Stimulated activated naive CD8-positive, alpha-beta T cell treated with anti-CD3 and anti-CD28 coated beads, Interleukin-15, Interleukin-2, amounts not matched to agents 100 ng/mL and 50 ng/mL, for 24 hours (primary cell): ENCODE data around the gene FAM219A.

Source experiments
- H3K27ac Mint-ChIP-seq: one replicate; pipeline ENCODE4 v1.8.0; 2021; ENCODE audit warnings: mild to moderate bottlenecking, mixed read lengths
- H3K27me3 Mint-ChIP-seq: one replicate; pipeline ENCODE4 v1.8.0; 2021; ENCODE audit warnings: mixed read lengths
- H3K36me3 Mint-ChIP-seq: one replicate; pipeline ENCODE4 v1.8.0; 2021; ENCODE audit warnings: low read depth, mixed read lengths
- H3K4me1 Mint-ChIP-seq: one replicate; pipeline ENCODE4 v1.8.0; 2021; ENCODE audit warnings: low read depth, mixed read lengths
- H3K4me3 Mint-ChIP-seq: one replicate; pipeline ENCODE4 v1.8.0; 2021; ENCODE audit warnings: mild to moderate bottlenecking, mixed read lengths
- H3K9me3 Mint-ChIP-seq: one replicate; pipeline ENCODE4 v1.8.0; 2021; ENCODE audit warnings: mixed read lengths

The FAM219A gene

DNA sequence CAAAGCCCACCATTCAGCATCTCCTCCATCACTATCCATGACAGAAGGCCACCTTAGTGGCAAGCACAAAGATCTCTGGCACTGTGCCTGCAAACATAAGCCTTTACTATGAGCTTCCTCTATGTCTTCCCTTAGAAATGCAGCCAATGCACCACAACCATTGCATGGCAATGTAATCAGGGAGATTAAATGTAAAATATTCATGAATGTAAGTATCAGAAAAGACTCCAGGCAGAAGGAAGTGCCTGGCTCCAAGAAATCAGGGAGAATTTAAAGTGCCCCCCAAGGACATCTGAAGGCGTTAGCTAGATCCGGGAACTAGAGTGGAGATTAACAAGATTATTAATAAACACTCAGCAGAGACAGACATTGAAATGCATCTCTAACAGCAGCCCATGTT, 49.2 kb downstream of the FAM219A start:
- H3K27me3 Mint-ChIP-seq, result no peaks in the 10 kb centered on the region
- no peak overlapping the region for H3K27ac Mint-ChIP-seq
- H3K9me3 Mint-ChIP-seq, result no peaks in the 10 kb centered on the region
- H3K4me3 Mint-ChIP-seq, result no peak overlapping the region
- no peaks in the 10 kb centered on the region for H3K4me1 Mint-ChIP-seq
- no peaks in the 10 kb centered on the region for H3K36me3 Mint-ChIP-seq

DNA sequence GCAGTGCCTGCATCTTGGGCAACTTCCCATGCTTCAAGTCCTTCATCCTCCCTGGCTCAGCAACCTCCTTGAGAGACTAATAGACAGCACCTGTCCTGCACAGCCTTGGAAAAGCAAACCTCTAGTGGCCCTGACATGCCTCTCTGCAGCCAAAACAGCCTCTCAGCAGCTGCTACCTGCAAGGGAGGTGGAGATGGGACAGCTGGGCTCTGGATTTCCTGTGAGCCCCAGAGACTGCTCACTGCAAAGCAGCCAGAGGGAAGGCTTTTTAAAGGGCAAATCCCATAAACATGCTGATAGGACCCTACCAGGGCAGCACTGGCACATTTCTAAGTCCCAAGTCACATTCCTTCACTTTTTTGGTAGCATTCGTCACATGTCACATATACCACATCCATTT, 50.2 kb downstream of the FAM219A start:
- Mint-ChIP-seq H3K27ac (no peak overlapping the region), H3K36me3 (no peaks in the 10 kb centered on the region), H3K27me3 (no peaks in the 10 kb centered on the region), H3K9me3 (no peaks in the 10 kb centered on the region), H3K4me3 (no peak overlapping the region), H3K4me1 (no peaks in the 10 kb centered on the region)

- H3K4me1 Mint-ChIP-seq, result no peaks in the 10 kb centered on the region
- no peaks in the 10 kb centered on the region for H3K9me3 Mint-ChIP-seq
- peaks cover 7% of the 10 kb centered on the region for H3K36me3 Mint-ChIP-seq
- H3K4me3 Mint-ChIP-seq, result no peak overlapping the region
- no peak overlapping the region for H3K27ac Mint-ChIP-seq
- H3K27me3 Mint-ChIP-seq, result no peaks in the 10 kb centered on the region
Observed at GRCh38 chr9:34406219-34406618, 52.2 kb downstream of the FAM219A start.

DNA sequence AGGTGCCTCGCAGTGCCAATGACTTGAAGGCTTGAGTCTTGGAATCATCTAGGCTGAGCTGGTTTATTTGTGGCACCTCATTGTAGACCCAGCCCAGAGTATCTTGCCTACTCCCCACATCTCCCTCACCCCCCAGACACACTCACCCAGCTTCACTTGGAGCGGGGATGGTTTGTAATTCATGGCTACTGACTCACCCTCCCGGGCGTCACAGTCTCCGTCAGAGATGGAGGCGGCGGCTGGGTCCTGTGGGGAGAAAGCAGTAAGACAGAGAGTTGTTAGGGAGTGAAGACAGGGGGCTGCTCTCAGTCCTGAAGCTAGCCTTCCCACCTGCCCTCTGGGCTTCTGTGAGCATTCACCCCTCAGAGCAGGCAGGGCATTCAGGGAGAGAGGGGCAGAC, 52.7 kb downstream of the FAM219A start:
- Mint-ChIP-seq H3K4me1 (no peaks in the 10 kb centered on the region), H3K27ac (no peak overlapping the region), H3K27me3 (no peaks in the 10 kb centered on the region), H3K4me3 (no peak overlapping the region), H3K9me3 (no peaks in the 10 kb centered on the region), H3K36me3 (peaks cover 8% of the 10 kb centered on the region)

DNA sequence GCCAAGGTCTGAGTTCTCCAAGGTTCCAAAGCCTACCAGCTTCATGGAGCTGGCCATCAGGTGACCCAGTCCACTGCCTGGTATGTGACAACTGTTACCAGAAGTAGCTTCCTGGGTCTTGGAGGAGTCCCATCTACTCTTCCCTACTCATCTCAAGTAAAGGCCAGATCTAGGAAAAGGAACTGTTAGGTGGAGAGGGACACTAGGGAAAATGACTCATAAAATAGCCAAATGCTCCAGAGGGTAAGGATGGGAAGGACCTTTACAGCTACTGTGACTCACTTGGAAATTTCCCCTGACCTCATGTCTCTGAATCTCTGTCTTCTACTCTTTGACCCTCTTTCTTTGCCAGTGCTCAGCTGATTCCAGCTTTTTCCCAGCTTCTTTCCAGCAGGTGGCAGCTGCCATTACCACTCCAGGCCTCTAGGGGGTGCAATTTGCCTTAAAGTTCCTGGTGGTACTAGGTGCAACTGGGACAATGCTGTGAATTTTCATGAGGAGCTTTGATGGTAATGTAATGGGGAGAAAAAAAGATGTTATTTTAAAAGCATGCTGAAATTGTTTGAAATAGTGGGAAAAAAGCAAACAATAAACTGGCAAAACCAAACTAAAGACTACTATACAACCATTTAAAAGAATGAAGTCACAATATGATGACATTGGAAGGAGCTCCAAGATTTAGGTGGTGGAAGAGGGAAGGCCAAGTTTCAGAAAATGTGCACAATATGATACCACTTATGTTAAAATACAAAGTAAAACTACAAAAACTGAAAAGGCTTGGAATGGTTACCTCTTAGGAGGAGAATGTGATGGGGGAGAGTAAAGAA, 54.6 kb downstream of the FAM219A start:
- Mint-ChIP-seq H3K36me3 (peaks cover 8% of the 10 kb centered on the region), H3K4me1 (no peaks in the 10 kb centered on the region), H3K27me3 (no peaks in the 10 kb centered on the region), H3K27ac (no peak overlapping the region), H3K4me3 (no peak overlapping the region), H3K9me3 (no peaks in the 10 kb centered on the region)

- no peaks in the 10 kb centered on the region for H3K9me3 Mint-ChIP-seq
- no peak overlapping the region for H3K4me3 Mint-ChIP-seq
- H3K27me3 Mint-ChIP-seq, result no peaks in the 10 kb centered on the region
- peaks cover 8% of the 10 kb centered on the region for H3K36me3 Mint-ChIP-seq
- H3K4me1 Mint-ChIP-seq, result no peaks in the 10 kb centered on the region
- no peak overlapping the region for H3K27ac Mint-ChIP-seq
Observed at GRCh38 chr9:34400686-34401602, 57.4 kb downstream of the FAM219A start.

DNA sequence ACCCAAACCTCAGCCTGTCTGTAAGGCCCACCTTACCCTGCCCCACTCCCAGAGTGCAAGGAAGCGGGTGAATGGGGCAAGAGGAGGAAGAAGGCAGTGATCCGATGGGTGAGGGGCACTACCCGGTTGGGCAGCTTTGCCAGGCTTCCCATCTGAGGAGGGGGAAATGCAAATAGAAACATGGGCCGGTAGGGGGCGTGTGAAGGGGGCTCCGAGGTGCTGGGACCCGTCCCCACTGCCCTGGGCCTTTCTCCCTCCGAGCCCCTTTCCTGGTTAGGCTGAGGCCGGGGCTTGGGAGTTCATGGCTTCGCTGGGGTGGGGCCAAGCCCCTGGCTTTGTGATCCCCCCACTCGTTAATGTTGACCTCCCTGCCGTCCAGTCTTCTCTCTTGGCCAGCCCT, 58.1 kb downstream of the FAM219A start:
- H3K4me1 Mint-ChIP-seq, result no peaks in the 10 kb centered on the region
- no peak overlapping the region for H3K27ac Mint-ChIP-seq
- no peak overlapping the region for H3K4me3 Mint-ChIP-seq
- peaks cover 8% of the 10 kb centered on the region for H3K36me3 Mint-ChIP-seq
- H3K27me3 Mint-ChIP-seq, result no peaks in the 10 kb centered on the region
- H3K9me3 Mint-ChIP-seq, result no peaks in the 10 kb centered on the region

DNA sequence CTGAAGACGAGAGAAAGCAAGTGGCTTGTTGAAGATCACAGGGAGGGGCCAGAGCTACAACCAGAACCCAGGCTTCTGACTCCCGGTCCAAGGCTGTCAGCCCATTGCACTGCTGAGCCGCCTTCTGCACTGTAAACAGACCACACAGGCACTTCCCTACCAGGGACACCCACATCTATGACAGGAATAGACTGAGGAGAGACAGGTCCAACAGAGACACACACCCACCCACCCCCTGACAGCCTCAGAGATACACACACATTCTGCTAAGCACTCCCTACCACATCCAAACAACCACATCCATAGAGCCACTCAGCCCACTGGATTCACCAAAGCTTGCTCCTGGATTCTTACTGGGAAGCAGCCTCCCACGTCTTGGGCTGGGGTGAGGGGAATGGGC, 58.6 kb downstream of the FAM219A start:
- no peaks in the 10 kb centered on the region for H3K27me3 Mint-ChIP-seq
- no peaks in the 10 kb centered on the region for H3K4me1 Mint-ChIP-seq
- H3K27ac Mint-ChIP-seq, result no peak overlapping the region
- no peaks in the 10 kb centered on the region for H3K9me3 Mint-ChIP-seq
- peaks cover 8% of the 10 kb centered on the region for H3K36me3 Mint-ChIP-seq
- H3K4me3 Mint-ChIP-seq, result no peak overlapping the region

GRCh38 chr9:34398875-34399274, 59.5 kb downstream of the FAM219A start:
- H3K9me3 Mint-ChIP-seq, result no peaks in the 10 kb centered on the region

GRCh38 chr9:34396276-34397214, 61.8 kb downstream of the FAM219A start:
- no peak overlapping the region for H3K27ac Mint-ChIP-seq
- H3K27me3 Mint-ChIP-seq, result peaks cover under 1% of the 10 kb centered on the region
- peaks cover 4% of the 10 kb centered on the region for H3K36me3 Mint-ChIP-seq
- no peaks in the 10 kb centered on the region for H3K4me1 Mint-ChIP-seq
- no peaks in the 10 kb centered on the region for H3K9me3 Mint-ChIP-seq
- H3K4me3 Mint-ChIP-seq, result no peak overlapping the region

More at GRCh38 chr9:34398875-34399274, 59.5 kb downstream of the FAM219A start:
- no peak overlapping the region for H3K27ac Mint-ChIP-seq
- peaks cover 8% of the 10 kb centered on the region for H3K36me3 Mint-ChIP-seq
- no peak overlapping the region for H3K4me3 Mint-ChIP-seq
- no peaks in the 10 kb centered on the region for H3K27me3 Mint-ChIP-seq
- H3K4me1 Mint-ChIP-seq, result no peaks in the 10 kb centered on the region

DNA sequence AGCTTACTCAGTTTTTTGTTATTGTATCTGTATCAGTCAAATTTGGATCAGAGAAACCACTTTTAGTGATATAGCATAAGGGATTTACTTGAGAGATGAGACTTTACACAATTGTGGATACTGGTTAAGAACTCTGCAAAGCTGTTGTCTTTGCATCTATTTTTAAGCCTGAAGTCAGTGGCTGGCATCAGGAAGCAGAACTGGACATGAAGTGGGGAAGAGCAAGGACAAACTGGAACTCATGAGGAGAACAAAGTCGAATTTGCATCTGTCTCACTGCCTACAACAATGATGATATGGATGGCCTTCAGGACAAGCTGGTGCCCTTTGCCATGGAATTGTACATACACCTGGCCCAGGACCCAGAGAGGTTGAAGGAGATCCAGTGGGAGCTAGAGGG, 65.9 kb downstream of the FAM219A start:
- Mint-ChIP-seq H3K4me1 (no peaks in the 10 kb centered on the region), H3K36me3 (no peaks in the 10 kb centered on the region), H3K9me3 (no peaks in the 10 kb centered on the region), H3K27me3 (peaks cover 8% of the 10 kb centered on the region), H3K4me3 (no peak overlapping the region), H3K27ac (no peak overlapping the region)

GRCh38 chr9:34387239-34387638, 71.1 kb downstream of the FAM219A start:
- H3K9me3 Mint-ChIP-seq, result no peaks in the 10 kb centered on the region
- no peak overlapping the region for H3K4me3 Mint-ChIP-seq
- H3K4me1 Mint-ChIP-seq, result no peaks in the 10 kb centered on the region
- H3K27me3 Mint-ChIP-seq, result peaks cover 8% of the 10 kb centered on the region
- H3K36me3 Mint-ChIP-seq, result no peaks in the 10 kb centered on the region
- H3K27ac Mint-ChIP-seq, result no peak overlapping the region

DNA sequence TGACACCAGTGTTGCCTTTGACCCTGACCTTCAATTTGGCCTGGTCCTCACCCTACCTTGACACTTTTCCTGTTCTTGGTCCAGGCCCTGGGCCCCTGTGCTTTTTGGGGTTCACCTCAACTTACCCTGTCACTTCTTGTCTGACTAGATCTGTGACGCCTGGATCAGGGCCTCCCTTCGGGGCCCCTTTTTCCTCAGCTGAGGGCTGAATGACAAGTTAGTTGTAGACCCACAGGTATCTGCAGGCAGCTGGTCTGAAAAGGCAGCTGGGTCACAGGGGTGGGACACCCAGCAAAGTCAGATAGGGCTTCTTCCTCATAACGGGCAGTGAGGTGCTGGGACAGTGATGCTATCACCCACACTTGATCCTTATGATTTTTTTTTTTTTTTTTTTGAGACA, 71.7 kb downstream of the FAM219A start:
- Mint-ChIP-seq H3K36me3 (no peaks in the 10 kb centered on the region), H3K27ac (no peak overlapping the region), H3K27me3 (peaks cover 8% of the 10 kb centered on the region), H3K4me1 (peaks cover under 1% of the 10 kb centered on the region), H3K4me3 (no peak overlapping the region), H3K9me3 (no peaks in the 10 kb centered on the region)

GRCh38 chr9:34385561-34386230, 72.7 kb downstream of the FAM219A start:
- no peaks in the 10 kb centered on the region for H3K27me3 Mint-ChIP-seq
- no peaks in the 10 kb centered on the region for H3K9me3 Mint-ChIP-seq
- no peak overlapping the region for H3K4me3 Mint-ChIP-seq
- no peak overlapping the region for H3K27ac Mint-ChIP-seq
- no peaks in the 10 kb centered on the region for H3K36me3 Mint-ChIP-seq
- H3K4me1 Mint-ChIP-seq, result peaks cover 9% of the 10 kb centered on the region
